OCI-LY3 (cell line): Measurements from ENCODE around the gene WDHD1.

ENCODE experiments used
- CTCF ChIP-seq: fragments of 200-600, 300-600 bp; sonication (generic); IDR thresholded peaks from 2 replicates; pipeline ENCODE4 v1.5.1; 2014; ENCODE audit warnings: antibody characterized with exemption, low read length, low read depth
- EZH2phosphoT487 ChIP-seq: fragments of 200-600 bp; shearing (Covaris generic); IDR thresholded peaks from 2 replicates; pipeline ENCODE4 v1.6.1; 2018; ENCODE audit warnings: antibody characterized with exemption, mixed run types, low read depth

- TF ChIP-seq CTCF (no peak), EZH2phosphoT487 (no peak)
Observed at GRCh38 chr14:55005071-55005470, 21.8 kb downstream of the WDHD1 start.
